Measurements from ENCODE around the gene DUS4L. TPM values are rescaled to one million over a fixed set of nuclear protein-coding genes. Genes with fewer than 3 reads are reported as not detected.

DUS4L gene
- total RNA-seq, 1 donor from 2014 or later, result 10.0 TPM

GRCh38 chr7:107600816-107601215 lies 37.0 kb downstream of the DUS4L start:
- TF ChIP-seq, protein P1, sequence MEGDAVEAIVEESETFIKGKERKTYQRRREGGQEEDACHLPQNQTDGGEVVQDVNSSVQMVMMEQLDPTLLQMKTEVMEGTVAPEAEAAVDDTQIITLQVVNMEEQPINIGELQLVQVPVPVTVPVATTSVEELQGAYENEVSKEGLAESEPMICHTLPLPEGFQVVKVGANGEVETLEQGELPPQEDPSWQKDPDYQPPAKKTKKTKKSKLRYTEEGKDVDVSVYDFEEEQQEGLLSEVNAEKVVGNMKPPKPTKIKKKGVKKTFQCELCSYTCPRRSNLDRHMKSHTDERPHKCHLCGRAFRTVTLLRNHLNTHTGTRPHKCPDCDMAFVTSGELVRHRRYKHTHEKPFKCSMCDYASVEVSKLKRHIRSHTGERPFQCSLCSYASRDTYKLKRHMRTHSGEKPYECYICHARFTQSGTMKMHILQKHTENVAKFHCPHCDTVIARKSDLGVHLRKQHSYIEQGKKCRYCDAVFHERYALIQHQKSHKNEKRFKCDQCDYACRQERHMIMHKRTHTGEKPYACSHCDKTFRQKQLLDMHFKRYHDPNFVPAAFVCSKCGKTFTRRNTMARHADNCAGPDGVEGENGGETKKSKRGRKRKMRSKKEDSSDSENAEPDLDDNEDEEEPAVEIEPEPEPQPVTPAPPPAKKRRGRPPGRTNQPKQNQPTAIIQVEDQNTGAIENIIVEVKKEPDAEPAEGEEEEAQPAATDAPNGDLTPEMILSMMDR (IDR thresholded peaks at IDR 0.05; ENCODE audit: unreplicated experiment), result no peak
- Mint-ChIP-seq H3K36me3 (ENCODE audit: low read depth, unreplicated experiment) (peaks cover 3% of the 10 kb centered on the region), H3K27me3 (ENCODE audit: unreplicated experiment) (peaks cover 4% of the 10 kb centered on the region), H3K9me3 (ENCODE audit: unreplicated experiment) (no peaks in the 10 kb centered on the region), H3K4me1 (ENCODE audit: unreplicated experiment) (peaks cover 28% of the 10 kb centered on the region), H3K27ac (ENCODE audit: unreplicated experiment) (no peak overlapping the region), H3K4me3 (ENCODE audit: unreplicated experiment) (no peak overlapping the region)
- DNase-seq (ENCODE audit: low spot score), result no peak

GRCh38 chr7:107605218-107605815 lies 41.5 kb downstream of the DUS4L start:
- no peak for DNase-seq (ENCODE audit: low spot score)
- H3K4me1 Mint-ChIP-seq (ENCODE audit: unreplicated experiment), result peaks cover 9% of the 10 kb centered on the region
- no peak overlapping the region for H3K4me3 Mint-ChIP-seq (ENCODE audit: unreplicated experiment)
- H3K9me3 Mint-ChIP-seq (ENCODE audit: unreplicated experiment), result no peaks in the 10 kb centered on the region
- H3K36me3 Mint-ChIP-seq (ENCODE audit: low read depth, unreplicated experiment), result peaks cover 6% of the 10 kb centered on the region
- no peak overlapping the region for H3K27ac Mint-ChIP-seq (ENCODE audit: unreplicated experiment)
- TF ChIP-seq, protein P1 (IDR thresholded peaks at IDR 0.05; ENCODE audit: unreplicated experiment), result no peak
- H3K27me3 Mint-ChIP-seq (ENCODE audit: unreplicated experiment), result no peaks in the 10 kb centered on the region

- peaks cover 9% of the 10 kb centered on the region for H3K4me1 Mint-ChIP-seq (ENCODE audit: unreplicated experiment)
- no peak overlapping the region for H3K27ac Mint-ChIP-seq (ENCODE audit: unreplicated experiment)
- no peaks in the 10 kb centered on the region for H3K27me3 Mint-ChIP-seq (ENCODE audit: unreplicated experiment)
- TF ChIP-seq, protein P1 (IDR thresholded peaks at IDR 0.05; ENCODE audit: unreplicated experiment), result no peak
- H3K4me3 Mint-ChIP-seq (ENCODE audit: unreplicated experiment), result no peak overlapping the region
- DNase-seq (ENCODE audit: low spot score), result no peak
- H3K9me3 Mint-ChIP-seq (ENCODE audit: unreplicated experiment), result no peaks in the 10 kb centered on the region
- peaks cover 6% of the 10 kb centered on the region for H3K36me3 Mint-ChIP-seq (ENCODE audit: low read depth, unreplicated experiment)
Observed at GRCh38 chr7:107606303-107606702, 42.5 kb downstream of the DUS4L start.

DNA sequence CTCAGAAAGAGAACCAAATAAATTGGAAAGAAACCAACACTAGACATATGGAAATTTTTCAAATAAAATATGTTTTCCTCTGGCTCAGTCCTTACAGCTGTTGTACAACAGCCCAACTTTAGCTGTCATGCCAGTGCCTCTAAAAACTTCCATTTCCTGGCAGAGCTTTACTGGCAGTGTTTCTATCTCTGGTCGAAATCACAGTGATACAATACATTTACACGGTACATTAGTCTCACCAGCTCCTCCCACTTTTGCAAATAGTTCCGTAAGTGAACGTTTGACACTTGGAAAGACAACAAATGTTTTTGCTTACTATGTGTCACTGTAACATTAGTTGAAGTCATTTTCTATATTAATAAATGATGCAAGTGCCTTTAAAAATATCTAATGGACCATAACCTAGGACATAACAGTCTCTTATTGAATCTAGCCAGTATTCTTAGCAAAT lies 46.1 kb downstream of the DUS4L start:
- Mint-ChIP-seq H3K27ac (ENCODE audit: unreplicated experiment) (no peak overlapping the region), H3K4me3 (ENCODE audit: unreplicated experiment) (no peak overlapping the region), H3K4me1 (ENCODE audit: unreplicated experiment) (peaks cover 19% of the 10 kb centered on the region), H3K36me3 (ENCODE audit: low read depth, unreplicated experiment) (peaks cover 10% of the 10 kb centered on the region), H3K9me3 (ENCODE audit: unreplicated experiment) (no peaks in the 10 kb centered on the region), H3K27me3 (ENCODE audit: unreplicated experiment) (peaks cover 3% of the 10 kb centered on the region)
- TF ChIP-seq, protein P1 (IDR thresholded peaks at IDR 0.05; ENCODE audit: unreplicated experiment), result no peak
- DNase-seq (ENCODE audit: low spot score), result no peak

GRCh38 chr7:107610323-107610722 lies 46.6 kb downstream of the DUS4L start:
- Mint-ChIP-seq H3K4me3 (ENCODE audit: unreplicated experiment) (no peak overlapping the region), H3K27me3 (ENCODE audit: unreplicated experiment) (peaks cover 6% of the 10 kb centered on the region), H3K27ac (ENCODE audit: unreplicated experiment) (no peak overlapping the region)

More at GRCh38 chr7:107610323-107610722, 46.6 kb downstream of the DUS4L start:
- peaks cover 13% of the 10 kb centered on the region for H3K36me3 Mint-ChIP-seq (ENCODE audit: low read depth, unreplicated experiment)
- TF ChIP-seq, protein P1 (IDR thresholded peaks at IDR 0.05; ENCODE audit: unreplicated experiment), result no peak
- no peaks in the 10 kb centered on the region for H3K9me3 Mint-ChIP-seq (ENCODE audit: unreplicated experiment)
- DNase-seq (ENCODE audit: low spot score), result no peak
- H3K4me1 Mint-ChIP-seq (ENCODE audit: unreplicated experiment), result peaks cover 22% of the 10 kb centered on the region

Data from endothelial cell (in vitro differentiated cells).